OCI-LY1 (cell line): Measurements from ENCODE around the gene ADAMTSL4.

ENCODE experiments used
- EZH2 ChIP-seq: fragments of 200-600 bp; sonication (generic), shearing (Covaris generic); IDR thresholded peaks from 2 replicates; pipeline ENCODE4 v1.8.0; 2017; ENCODE audit warnings: borderline replicate concordance, mixed run types, mild to moderate bottlenecking, antibody characterized with exemption, low read length, moderate library complexity, mixed read lengths
- TF ChIP-seq, protein P1 (sequence below): fragments of 200-600 bp; sonication (generic), shearing (Covaris generic); IDR thresholded peaks from 2 replicates; pipeline ENCODE4 v1.5.1; 2017; ENCODE audit warnings: mild to moderate bottlenecking, antibody characterized with exemption, low read length, moderate library complexity, mixed read lengths

GRCh38 chr1:150560576-150561253 is 11.5 kb downstream of the ADAMTSL4 start:
- TF ChIP-seq, protein P1, sequence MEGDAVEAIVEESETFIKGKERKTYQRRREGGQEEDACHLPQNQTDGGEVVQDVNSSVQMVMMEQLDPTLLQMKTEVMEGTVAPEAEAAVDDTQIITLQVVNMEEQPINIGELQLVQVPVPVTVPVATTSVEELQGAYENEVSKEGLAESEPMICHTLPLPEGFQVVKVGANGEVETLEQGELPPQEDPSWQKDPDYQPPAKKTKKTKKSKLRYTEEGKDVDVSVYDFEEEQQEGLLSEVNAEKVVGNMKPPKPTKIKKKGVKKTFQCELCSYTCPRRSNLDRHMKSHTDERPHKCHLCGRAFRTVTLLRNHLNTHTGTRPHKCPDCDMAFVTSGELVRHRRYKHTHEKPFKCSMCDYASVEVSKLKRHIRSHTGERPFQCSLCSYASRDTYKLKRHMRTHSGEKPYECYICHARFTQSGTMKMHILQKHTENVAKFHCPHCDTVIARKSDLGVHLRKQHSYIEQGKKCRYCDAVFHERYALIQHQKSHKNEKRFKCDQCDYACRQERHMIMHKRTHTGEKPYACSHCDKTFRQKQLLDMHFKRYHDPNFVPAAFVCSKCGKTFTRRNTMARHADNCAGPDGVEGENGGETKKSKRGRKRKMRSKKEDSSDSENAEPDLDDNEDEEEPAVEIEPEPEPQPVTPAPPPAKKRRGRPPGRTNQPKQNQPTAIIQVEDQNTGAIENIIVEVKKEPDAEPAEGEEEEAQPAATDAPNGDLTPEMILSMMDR, result peak; percentile 87
- no peak for TF ChIP-seq EZH2
